Gastroesophageal sphincter (tissue), 3 donors: ENCODE results near the gene MT1B.
A peak's percentile ranks its signal among the peaks of the same experiment; 100 is the strongest.

ENCODE experiments used
- CTCF ChIP-seq, 4 experiments: fragments of 200-600 bp in 2 of 4; fragments of 450-650 bp in 2 of 4; sonication (generic) in 1 of 4; IDR thresholded peaks; one replicate each; pipeline ENCODE4 v1.5.1; 2017 to 2019; ENCODE audit warnings: antibody characterized with exemption in 4 of 4, mild to moderate bottlenecking in 2 of 4, moderate library complexity in 2 of 4
- POLR2AphosphoS5 ChIP-seq: sonication (generic); formaldehyde crosslinking; IDR thresholded peaks from one replicate; pipeline ENCODE4 v1.6.1; 2017; ENCODE audit warnings: antibody characterized with exemption

DNA sequence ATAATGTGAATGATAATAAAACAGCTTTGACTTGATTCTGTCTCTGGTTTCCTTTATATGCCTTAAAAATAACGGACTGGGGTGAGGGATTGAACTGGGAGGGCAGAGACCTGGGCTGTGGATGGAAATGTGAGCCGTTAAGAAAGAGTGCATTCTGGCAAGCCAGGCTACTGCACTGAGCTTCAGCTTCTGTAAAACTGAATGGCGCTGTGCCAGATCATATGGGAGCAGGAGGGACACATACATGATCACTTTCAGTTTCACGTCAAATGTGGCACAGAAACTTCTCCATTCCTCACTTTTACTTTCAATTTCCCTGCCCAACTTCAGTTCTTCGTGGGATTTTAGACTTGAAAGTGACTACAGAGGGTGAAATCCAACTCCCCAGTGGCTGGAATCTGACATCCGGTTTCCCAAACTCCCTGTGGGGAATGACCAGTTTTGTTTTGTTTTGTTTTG lies 42.2 kb upstream of the MT1B start:
- peak in 2 of 4 experiments; percentile 23 to 30 for TF ChIP-seq CTCF (IDR thresholded peaks at IDR 0.05)
- TF ChIP-seq POLR2AphosphoS5, result peak; percentile 82
